Smooth muscle cell of the coronary artery (primary cell): Measurements from ENCODE around the gene CC2D1A. TPM values are rescaled to one million over a fixed set of nuclear protein-coding genes. Genes with fewer than 3 reads are reported as not detected.

Experiments
- total RNA-seq: library from RNA; depleted of rRNA; stranded (reverse); fragments of >200 nt; gene quantifications from 2 replicates; pipeline ENCODE4 v1.2.3, GENCODE V29; 2014; ENCODE audit warnings: low replicate concordance

Gene CC2D1A
- 4.8 and 6.4 TPM in 2 replicates for total RNA-seq

GRCh38 chr19:13905634-13906520, at the start of gene CC2D1A, which contains the start of gene BRME1:
Gene CC2D1A, plus strand, starts transcription at chr19:13906201. Its CDS starts 241 bp downstream, at chr19:13906442.
Gene BRME1, minus strand, starts transcription at chr19:13906117. Its CDS starts 1,225 bp downstream, at chr19:13904892.

GRCh38 chr19:13876834-13877233, 29.2 kb upstream of the CC2D1A start, which contains the start of gene NANOS3:
Gene NANOS3, plus strand, starts transcription at chr19:13877134. Its CDS starts 115 bp downstream, at chr19:13877249.

GRCh38 chr19:13938301-13939064, 32.5 kb downstream of the CC2D1A start, which contains the start of gene PODNL1:
Gene PODNL1, minus strand, starts transcription at chr19:13938417. Its CDS starts 236 bp downstream, at chr19:13938181.

GRCh38 chr19:13952154-13952930, 46.3 kb downstream of the CC2D1A start, which contains the start of gene DCAF15:
Gene DCAF15, plus strand, starts transcription at chr19:13952509. Its CDS starts 4 bp downstream, at chr19:13952513.

Other genes starting within 250 kb of the CC2D1A start
- gene MRI1, start 141.7 kb upstream of the CC2D1A start, total RNA-seq, result 18.0 and 21.6 TPM in 2 replicates
- 40.6 and 70.4 TPM in 2 replicates for gene C19orf53, start 131.7 kb upstream of the CC2D1A start, total RNA-seq
- gene ZSWIM4, start 110.8 kb upstream of the CC2D1A start, total RNA-seq, result 2.2 and 9.8 TPM in 2 replicates
- gene NANOS3, start 29.1 kb upstream of the CC2D1A start, total RNA-seq, result 0.45 TPM in 1 of 2 replicates, not detected in the other
- gene BRME1, start 84 bp upstream of the CC2D1A start, total RNA-seq, result 0.12 and 0.45 TPM in 2 replicates
- gene PODNL1, start 32.2 kb downstream of the CC2D1A start, total RNA-seq, result 0.90 and 1.1 TPM in 2 replicates
- gene DCAF15, start 46.3 kb downstream of the CC2D1A start, total RNA-seq, result 7.7 and 8.1 TPM in 2 replicates
- gene RFX1, start 100.1 kb downstream of the CC2D1A start, total RNA-seq, result 0.94 and 1.9 TPM in 2 replicates
- not detected in 2 replicates for gene RLN3, start 121.9 kb downstream of the CC2D1A start, total RNA-seq
- gene IL27RA, start 125.6 kb downstream of the CC2D1A start, total RNA-seq, result 0.23 and 4.4 TPM in 2 replicates
- gene PALM3, start 155.9 kb downstream of the CC2D1A start, total RNA-seq, result under 0.01 and 0.30 TPM in 2 replicates
- gene MISP3, start 166.6 kb downstream of the CC2D1A start, total RNA-seq, result 0.12 and 0.68 TPM in 2 replicates
- not detected in 2 replicates for gene C19orf67, start 179.6 kb downstream of the CC2D1A start, total RNA-seq
- 13.8 and 19.8 TPM in 2 replicates for gene SAMD1, start 184.6 kb downstream of the CC2D1A start, total RNA-seq
- 27.3 and 56.8 TPM in 2 replicates for gene PRKACA, start 211.6 kb downstream of the CC2D1A start, total RNA-seq
- gene ASF1B, start 230.4 kb downstream of the CC2D1A start, total RNA-seq, result 0.94 and 4.6 TPM in 2 replicates